HL-60 (cell line): ENCODE results near the gene HSPD1.
A peak's percentile ranks its signal among the peaks of the same experiment; 100 is the strongest.

Source experiments
- DNase-seq, 2 experiments: peaks; one replicate each; pipeline ENCODE4 v3.0.0-alpha.2; 2010 to 2020; ENCODE audit warnings: low read depth in 1 of 2, low spot score in 1 of 2
- H3K27ac ChIP-seq: fragments of 250-450 bp; sonication (Bioruptor Pico); replicated peaks from 2 replicates; pipeline ENCODE4 v1.5.1; 2020; ENCODE audit warnings: mild to moderate bottlenecking, moderate library complexity
- H3K27me3 ChIP-seq: fragments of 250-450 bp; sonication (Bioruptor Pico); 2 replicates; pipeline ENCODE4 v1.5.1; 2021; ENCODE audit warnings: mild to moderate bottlenecking, moderate library complexity; ENCODE audit not compliant: insufficient read depth, poor library complexity, severe bottlenecking
- H3K4me3 ChIP-seq: replicated peaks from 2 replicates; pipeline ENCODE4 v1.5.1; 2011; ENCODE audit warnings: mild to moderate bottlenecking, control low read depth, low read length; ENCODE audit not compliant: insufficient read depth
- GABPA ChIP-seq: IDR thresholded peaks from 2 replicates; pipeline ENCODE4 v1.6.1; 2012; ENCODE audit warnings: low read depth
- POLR2AphosphoS5 ChIP-seq: IDR thresholded peaks from 2 replicates; pipeline ENCODE4 v1.6.1; 2012; ENCODE audit warnings: low read depth
- SPI1 ChIP-seq: IDR thresholded peaks from 2 replicates; pipeline ENCODE4 v1.6.1; 2012; ENCODE audit warnings: low read depth, mild to moderate bottlenecking, borderline replicate concordance
- TF ChIP-seq, protein P1 (sequence below): IDR thresholded peaks from 2 replicates; pipeline ENCODE4 v1.6.1; 2012; ENCODE audit warnings: low read depth; ENCODE audit not compliant: insufficient replicate concordance
- TF ChIP-seq, protein P2 (sequence below): IDR thresholded peaks from one replicate; pipeline ENCODE4 v1.5.1; 2011; ENCODE audit warnings: low read length, control low read depth, inconsistent platforms; ENCODE audit not compliant: insufficient read depth

HSPD1 gene

DNA sequence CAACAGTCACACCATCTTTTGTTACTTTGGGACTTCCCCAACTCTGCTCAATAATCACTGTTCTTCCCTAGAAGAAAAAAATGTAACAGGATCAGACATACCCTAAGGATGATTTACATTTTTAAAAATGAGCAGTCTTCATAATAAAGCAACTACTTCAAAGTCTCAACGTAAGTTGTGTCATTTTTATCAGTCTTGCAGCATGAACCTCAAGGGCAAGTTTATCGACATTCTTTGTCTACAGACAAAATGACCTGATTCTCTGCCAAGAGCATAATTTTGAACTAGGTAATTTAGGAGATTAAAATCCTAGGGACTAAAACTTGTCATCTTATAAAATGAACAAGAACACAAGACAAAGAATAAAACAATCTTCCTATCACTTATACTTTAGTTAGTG lies 2.3 kb downstream of the HSPD1 start:
- TF ChIP-seq, protein P1, sequence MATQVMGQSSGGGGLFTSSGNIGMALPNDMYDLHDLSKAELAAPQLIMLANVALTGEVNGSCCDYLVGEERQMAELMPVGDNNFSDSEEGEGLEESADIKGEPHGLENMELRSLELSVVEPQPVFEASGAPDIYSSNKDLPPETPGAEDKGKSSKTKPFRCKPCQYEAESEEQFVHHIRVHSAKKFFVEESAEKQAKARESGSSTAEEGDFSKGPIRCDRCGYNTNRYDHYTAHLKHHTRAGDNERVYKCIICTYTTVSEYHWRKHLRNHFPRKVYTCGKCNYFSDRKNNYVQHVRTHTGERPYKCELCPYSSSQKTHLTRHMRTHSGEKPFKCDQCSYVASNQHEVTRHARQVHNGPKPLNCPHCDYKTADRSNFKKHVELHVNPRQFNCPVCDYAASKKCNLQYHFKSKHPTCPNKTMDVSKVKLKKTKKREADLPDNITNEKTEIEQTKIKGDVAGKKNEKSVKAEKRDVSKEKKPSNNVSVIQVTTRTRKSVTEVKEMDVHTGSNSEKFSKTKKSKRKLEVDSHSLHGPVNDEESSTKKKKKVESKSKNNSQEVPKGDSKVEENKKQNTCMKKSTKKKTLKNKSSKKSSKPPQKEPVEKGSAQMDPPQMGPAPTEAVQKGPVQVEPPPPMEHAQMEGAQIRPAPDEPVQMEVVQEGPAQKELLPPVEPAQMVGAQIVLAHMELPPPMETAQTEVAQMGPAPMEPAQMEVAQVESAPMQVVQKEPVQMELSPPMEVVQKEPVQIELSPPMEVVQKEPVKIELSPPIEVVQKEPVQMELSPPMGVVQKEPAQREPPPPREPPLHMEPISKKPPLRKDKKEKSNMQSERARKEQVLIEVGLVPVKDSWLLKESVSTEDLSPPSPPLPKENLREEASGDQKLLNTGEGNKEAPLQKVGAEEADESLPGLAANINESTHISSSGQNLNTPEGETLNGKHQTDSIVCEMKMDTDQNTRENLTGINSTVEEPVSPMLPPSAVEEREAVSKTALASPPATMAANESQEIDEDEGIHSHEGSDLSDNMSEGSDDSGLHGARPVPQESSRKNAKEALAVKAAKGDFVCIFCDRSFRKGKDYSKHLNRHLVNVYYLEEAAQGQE = no peak
- TF ChIP-seq SPI1 (no peak), POLR2AphosphoS5 (no peak), GABPA (no peak)
- TF ChIP-seq, protein P2, sequence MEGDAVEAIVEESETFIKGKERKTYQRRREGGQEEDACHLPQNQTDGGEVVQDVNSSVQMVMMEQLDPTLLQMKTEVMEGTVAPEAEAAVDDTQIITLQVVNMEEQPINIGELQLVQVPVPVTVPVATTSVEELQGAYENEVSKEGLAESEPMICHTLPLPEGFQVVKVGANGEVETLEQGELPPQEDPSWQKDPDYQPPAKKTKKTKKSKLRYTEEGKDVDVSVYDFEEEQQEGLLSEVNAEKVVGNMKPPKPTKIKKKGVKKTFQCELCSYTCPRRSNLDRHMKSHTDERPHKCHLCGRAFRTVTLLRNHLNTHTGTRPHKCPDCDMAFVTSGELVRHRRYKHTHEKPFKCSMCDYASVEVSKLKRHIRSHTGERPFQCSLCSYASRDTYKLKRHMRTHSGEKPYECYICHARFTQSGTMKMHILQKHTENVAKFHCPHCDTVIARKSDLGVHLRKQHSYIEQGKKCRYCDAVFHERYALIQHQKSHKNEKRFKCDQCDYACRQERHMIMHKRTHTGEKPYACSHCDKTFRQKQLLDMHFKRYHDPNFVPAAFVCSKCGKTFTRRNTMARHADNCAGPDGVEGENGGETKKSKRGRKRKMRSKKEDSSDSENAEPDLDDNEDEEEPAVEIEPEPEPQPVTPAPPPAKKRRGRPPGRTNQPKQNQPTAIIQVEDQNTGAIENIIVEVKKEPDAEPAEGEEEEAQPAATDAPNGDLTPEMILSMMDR = no peak
- no peak for DNase-seq
- H3K27me3 ChIP-seq = no peaks in the 10 kb centered on the region
- H3K4me3 ChIP-seq = peak overlapping the region; percentile 81
- H3K27ac ChIP-seq = no peak overlapping the region

DNA sequence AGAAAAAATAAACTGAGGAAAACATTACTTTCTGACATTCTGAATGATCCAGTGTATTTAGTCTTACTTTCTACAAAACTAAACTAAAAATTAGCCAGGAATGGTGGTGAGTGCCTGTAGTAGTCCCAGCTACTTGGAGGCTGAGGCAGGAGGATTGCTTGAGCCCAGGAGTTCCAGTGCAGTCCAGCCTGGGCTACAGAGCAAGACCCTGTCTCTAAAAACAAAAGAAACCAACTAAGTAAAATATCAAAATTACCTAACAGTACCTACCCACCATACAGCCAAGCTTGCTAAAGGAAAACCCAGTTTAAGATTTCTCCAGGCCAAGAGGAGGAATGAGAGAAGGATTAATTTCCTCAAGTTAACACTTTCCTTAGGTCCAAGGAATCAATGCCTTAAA lies 2.9 kb downstream of the HSPD1 start:
- Histone ChIP-seq H3K4me3 (peak overlapping the region; percentile 81), H3K27me3 (no peaks in the 10 kb centered on the region), H3K27ac (no peak overlapping the region)
- TF ChIP-seq, protein P2 = no peak
- TF ChIP-seq POLR2AphosphoS5 (no peak), GABPA (no peak), SPI1 (no peak)
- TF ChIP-seq, protein P1 = no peak
- DNase-seq = no peak

DNA sequence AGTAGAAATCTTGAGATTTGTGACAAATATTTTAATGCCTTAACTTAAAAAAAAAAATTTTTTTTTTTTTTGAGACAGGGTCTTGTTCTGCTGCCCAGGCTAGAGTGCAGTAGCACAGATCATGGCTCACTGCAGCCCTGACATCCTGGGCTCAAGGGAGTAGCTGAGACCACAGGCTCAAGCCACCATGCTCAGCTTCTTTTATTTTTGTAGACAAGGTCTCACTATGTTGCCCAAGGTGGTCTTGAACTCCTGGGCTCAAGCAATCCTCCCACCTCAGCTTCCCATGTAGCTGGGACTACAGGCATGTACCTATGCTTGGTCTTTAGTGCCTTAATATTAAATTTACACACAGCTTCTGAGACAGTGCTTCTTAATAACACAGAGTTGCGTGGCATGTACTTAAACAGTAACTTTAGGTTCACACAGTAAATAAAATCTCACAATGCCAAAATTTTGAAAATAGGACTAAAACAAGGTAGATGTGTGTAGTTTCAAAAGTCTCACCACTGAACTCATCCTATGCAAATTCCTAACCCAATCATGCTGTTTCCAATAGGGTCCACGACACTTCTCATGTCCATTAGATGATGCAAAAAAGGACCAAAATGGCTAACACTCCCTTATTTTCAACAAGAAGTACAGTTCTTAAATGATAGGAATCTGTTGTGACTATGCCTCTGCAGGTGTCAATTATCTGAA lies 4.1 kb downstream of the HSPD1 start:
- H3K27ac ChIP-seq = no peak overlapping the region
- DNase-seq = no peak
- TF ChIP-seq, protein P1 = no peak
- TF ChIP-seq GABPA (no peak), POLR2AphosphoS5 (no peak), SPI1 (no peak)
- TF ChIP-seq, protein P2 = no peak
- no peaks in the 10 kb centered on the region for H3K27me3 ChIP-seq
- no peak overlapping the region for H3K4me3 ChIP-seq
